HG02943 (cell line): ENCODE results near the gene PRKAG2.

ENCODE experiments used
- ATAC-seq: cut with Tn5 transposase; IDR thresholded peaks from one replicate; pipeline ENCODE4 v1.9.1; 2021; ENCODE audit warnings: mild to moderate bottlenecking, low read depth, moderate library complexity; ENCODE audit not compliant: unreplicated experiment

PRKAG2 gene

GRCh38 chr7:151687523-151688235 lies 189.2 kb downstream of the PRKAG2 start:
- ATAC-seq = no peak

- no peak for ATAC-seq
Observed at GRCh38 chr7:151686826-151687225, 190.1 kb downstream of the PRKAG2 start.

DNA sequence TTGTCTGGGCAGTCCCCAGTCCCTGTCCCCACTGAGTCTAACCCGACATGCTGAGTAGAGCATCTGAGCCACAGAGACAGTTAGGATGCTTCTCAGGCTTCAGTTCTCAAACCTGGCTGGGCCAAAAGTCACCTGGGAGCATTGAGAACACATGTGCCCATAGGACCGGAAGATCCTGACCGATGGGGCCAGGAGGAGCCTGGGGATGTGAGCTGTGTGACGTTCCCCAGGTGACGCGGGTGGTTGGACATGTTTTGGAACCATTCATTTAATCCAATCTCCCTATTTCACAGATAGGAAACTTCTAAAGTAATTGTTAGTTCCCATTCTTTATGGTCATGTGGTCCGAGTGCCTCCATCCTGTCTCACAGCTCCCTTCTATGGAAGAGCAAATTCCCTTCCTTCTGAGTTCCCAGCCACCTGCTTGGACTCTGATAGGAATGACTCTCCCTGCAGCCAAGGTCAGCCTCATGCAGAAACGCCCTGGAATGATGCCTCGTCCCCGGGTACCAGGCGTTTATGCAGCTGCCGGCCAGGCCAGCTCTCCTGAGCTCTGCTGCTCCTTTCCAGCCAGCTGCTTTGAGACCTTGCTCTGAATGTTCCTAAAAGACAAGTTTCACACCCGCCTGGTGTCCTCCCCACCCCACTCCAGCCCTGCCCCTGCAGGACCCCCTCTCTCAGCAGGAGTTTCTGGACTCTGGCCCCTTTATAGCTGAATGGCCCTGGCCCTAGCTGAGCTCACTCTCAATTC lies 190.7 kb downstream of the PRKAG2 start:
- ATAC-seq = no peak

GRCh38 chr7:151684408-151685175 lies 192.3 kb downstream of the PRKAG2 start:
- ATAC-seq = no peak

- ATAC-seq = no peak
Observed at GRCh38 chr7:151683615-151684407, 193.1 kb downstream of the PRKAG2 start.

DNA sequence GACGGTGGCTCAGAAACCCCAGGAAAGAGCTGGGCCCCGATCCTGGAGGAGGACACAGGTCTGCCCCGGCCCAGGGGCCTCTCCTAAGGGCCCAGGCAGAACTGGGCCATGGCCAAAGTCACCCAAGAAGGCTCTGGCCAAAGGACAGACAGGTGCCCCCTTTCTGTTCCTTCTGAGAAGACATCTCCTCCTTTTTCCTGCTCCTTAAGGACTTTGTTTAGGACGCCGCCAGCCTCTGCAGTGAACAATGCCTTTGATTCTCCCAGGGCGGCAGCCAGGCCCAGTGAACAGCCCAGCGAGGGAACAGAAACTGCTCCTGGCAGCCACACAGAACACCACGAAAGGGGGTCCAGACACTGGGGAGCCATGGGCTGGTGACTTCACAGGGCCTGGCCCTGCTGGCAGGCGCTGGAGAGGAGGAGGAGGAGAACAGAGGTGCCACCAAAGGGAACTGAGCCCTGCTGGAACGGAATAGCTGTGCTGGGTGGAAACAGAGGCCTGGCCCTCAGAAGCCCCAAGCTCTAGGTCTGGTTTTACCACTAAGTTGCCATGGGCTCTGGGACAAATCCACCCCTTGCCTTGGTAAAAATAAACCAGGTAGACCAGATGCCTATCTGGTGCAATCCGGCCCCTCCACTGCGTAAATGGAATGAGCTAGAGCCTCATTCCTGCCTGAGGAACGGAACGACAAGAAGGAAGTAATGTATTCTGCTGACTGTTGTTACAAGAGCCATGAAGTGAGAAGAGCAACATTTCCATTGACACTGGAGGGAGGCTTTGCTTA lies 193.9 kb downstream of the PRKAG2 start:
- no peak for ATAC-seq

GRCh38 chr7:151681726-151682125 lies 195.2 kb downstream of the PRKAG2 start:
- no peak for ATAC-seq

DNA sequence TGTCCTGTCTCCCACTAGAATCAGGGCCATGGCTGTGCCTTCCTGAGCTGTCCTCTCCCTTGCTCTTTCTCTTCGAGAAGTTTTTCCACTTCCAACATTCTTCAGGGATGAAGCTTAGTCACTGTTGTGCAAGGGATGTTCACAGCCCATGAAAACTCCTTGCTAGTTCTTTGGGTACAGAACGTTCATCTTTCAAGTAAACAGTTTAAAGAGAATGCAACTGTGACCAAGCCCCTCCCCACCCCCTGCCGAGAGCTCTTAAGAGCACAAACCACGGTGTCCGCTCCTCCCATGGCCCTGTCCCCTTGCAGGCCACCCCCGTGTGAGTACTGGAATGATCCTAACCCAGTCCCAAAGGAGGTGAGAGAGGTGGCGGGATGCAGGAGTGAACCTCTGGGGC lies 196.1 kb downstream of the PRKAG2 start:
- ATAC-seq = no peak

- no peak for ATAC-seq
Observed at GRCh38 chr7:151679881-151680612, 196.9 kb downstream of the PRKAG2 start.

DNA sequence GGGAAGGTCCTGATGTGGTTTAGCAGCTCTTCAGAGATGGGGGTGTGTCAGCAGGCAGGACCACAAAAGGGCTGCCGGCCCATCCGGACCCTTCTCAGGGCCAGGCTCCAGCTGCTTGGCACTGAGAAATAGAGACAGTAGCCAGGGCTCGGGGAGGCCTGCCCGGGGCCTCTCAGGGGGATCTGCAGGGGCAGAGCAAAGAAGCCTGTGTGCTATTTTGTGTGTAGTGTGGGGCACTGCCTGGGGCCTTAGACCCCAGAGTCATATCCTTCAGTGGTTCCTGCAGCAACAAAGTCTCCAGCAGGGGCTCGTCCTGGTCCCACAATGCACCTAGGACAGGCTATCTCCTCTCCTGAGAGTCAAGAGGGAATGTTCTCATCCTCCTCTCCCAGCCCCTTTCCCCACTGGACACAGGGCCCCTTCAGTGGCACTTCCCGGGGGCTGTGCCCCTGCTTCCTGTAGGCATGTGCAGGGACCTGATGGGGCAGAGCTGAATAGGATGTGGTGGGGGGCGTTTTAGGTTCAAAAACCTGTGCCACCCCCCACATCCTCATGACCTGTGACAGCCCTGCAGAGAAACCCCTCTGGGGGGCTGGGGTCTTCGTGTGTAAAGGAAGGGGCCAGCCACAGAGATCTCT lies 197.7 kb downstream of the PRKAG2 start:
- ATAC-seq = no peak

DNA sequence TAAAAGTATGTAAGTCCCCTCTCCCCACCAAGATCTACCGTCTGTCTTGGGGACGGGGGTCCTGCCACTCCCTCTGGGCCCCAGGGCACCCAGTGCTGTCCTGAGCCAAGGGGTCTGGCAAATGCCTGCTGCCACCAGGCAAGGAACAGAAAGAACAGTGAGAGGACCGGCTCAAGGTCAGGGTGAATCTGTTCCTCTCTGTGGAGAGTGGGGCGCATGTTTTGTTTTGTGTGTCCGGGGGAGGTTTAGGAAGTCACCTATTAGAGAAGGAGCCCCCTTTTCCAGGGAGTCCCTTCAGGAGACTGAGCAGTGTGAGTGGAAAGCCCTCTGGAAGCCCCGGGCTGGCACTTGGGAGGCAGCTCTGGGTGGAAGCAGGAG lies 198.7 kb downstream of the PRKAG2 start:
- no peak for ATAC-seq

- no peak for ATAC-seq
Observed at GRCh38 chr7:151677581-151678226, 199.2 kb downstream of the PRKAG2 start.

DNA sequence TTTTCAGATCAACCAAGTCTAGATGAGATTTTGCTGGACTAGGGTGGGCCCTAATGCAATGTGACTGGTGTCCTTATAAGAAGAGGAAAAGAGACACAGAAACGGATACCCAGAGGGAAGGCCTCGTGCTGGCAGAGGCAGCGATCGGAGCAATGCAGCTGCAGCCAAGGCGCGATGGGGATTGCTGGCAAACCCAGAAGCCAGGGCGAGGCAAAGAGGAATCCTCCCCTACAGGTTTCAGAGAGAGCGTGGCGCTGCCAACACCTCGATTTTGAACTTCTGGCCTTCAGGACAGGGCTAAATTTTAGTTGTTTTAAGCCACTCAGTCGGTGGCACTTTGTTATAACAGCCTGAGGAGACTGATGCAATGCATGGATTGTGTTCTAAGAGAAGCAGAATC lies 200.2 kb downstream of the PRKAG2 start:
- ATAC-seq = no peak

- ATAC-seq = no peak
Observed at GRCh38 chr7:151675196-151675920, 201.6 kb downstream of the PRKAG2 start.

DNA sequence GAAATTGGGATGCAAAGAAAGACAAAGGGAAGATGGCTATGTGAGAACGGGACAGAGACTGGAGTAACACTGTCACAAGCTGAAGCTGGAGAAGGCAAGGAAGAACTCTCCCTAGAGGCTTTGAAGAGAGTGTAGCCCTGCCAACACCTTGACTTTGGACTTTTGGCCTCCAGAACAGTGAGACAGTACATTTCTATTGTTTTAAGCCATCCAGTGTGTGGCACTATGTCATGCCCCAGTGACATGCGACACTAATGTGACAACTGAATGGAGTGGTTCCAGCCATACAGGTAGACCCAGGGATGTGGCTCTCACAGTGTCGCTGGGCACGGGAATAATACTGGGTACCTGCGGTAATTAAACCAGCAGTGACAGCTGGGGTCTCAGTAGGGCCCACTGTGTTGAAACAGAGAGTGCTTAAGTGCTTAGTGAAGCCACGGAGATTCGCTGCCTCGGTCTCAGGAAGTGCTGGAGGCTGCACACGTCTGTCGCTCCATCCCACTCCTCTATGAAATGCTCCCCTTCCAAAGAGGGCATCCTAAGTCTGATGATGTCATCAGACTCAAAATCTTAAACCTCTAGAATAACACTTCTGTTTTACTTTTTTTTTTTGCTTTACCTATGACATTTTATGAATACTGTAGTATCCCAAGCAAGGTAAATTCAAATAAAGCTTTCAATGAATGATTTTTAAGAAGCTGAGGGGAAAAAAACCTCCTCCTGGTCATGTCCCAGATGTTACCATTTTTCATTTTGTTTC lies 202.6 kb downstream of the PRKAG2 start:
- ATAC-seq = no peak

DNA sequence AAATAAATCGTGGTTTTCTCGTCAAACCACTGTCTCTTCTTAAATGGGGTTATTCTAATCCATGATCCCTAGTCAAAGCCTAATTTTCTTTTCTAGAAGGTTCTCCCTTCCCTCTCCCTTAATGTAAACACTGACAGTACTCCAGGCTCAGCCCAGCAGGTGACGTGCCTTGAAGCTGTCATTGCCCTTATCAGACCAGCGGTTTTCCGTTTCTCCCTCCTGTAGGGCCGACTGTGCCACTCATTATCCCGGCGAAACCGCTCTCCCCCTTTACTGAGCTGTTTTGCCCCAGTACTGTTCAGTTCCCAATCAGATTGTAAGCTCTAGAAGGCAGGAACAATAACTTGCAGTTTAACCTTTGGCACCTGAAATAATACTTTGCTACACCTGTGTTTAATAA lies 203.7 kb downstream of the PRKAG2 start:
- ATAC-seq = no peak

DNA sequence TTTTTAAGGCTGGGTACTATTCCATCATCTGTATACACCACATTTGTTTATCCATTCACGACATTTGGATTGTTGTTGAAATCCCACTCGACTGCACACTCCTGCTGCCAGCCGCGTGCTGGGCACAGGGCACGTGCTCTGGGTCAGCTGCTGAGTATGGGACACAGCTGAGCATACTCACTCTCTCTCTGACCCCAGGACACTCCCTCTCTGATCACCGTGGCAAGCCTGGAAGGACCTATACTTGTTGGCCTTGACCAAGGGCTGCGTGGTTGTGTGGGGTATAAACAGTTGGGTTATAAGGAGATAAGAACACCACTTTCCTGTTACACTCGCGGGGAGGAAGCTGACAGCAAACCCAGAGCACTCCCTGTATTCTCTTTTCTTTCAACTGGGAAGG lies 204.2 kb downstream of the PRKAG2 start:
- ATAC-seq = no peak
